HG02884 (cell line): Measurements from ENCODE around the gene MFGE8.

Experiments
- ATAC-seq: cut with Tn5 transposase; IDR thresholded peaks from one replicate; pipeline ENCODE4 v1.9.1; 2021; ENCODE audit warnings: mild to moderate bottlenecking, moderate library complexity; ENCODE audit not compliant: unreplicated experiment

MFGE8 gene

DNA sequence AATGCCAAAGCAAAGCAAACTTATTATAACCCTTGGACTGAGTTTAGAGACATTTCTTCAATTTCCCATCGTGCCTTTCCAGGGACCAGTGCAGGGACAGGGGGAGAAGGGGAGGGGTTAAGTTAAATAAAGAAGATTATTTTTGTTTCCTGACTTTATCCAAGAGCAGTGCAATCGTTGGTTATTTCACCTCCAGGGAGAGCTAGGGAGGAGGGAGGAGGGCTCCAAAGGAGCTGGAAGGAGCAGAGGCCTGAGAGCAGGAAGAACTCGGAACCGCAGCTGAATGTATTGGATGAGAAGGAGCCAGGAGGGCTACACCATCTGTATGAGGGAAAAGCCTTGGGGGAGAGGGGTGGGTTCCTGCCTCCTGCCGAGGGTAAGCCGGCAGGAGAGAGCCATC is 38.5 kb downstream of the MFGE8 start:
- no peak for ATAC-seq

DNA sequence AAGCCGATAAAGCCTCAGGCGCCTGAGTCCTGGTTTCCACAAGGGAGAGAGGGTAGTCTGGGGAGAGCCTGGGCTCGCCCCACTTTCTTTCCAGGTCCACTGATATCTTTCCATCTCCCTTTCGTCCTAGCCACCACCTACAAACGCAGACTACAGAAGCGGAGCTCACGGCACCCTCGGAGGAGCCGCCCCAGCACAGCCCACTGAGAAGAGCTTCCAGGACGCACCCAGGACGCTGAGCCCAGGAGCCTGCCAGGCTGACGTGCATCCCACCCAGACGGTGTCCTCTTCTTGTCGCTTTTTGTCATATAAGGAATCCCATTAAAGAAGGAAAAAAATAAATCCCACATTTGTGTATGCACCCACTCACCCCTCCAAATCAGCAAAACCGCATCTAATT is 38.9 kb downstream of the MFGE8 start:
- ATAC-seq = no peak

DNA sequence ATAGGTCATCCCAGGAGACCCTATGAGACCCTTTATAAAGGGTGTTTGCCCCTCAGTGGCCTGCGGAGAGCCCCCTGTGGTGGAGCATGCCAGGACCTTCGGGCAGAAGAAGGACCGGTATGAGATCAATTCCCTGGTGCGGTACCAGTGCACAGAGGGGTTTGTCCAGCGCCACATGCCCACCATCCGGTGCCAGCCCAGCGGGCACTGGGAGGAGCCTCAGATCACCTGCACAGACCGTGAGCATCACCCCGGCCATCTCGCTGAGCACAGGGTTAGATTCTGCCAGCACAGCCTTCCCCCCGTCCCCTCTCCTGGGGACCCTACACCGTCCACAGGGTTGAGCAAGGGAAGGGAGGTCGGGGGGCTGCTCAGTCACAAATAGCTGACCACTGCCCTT is 39.4 kb downstream of the MFGE8 start:
- ATAC-seq = no peak

DNA sequence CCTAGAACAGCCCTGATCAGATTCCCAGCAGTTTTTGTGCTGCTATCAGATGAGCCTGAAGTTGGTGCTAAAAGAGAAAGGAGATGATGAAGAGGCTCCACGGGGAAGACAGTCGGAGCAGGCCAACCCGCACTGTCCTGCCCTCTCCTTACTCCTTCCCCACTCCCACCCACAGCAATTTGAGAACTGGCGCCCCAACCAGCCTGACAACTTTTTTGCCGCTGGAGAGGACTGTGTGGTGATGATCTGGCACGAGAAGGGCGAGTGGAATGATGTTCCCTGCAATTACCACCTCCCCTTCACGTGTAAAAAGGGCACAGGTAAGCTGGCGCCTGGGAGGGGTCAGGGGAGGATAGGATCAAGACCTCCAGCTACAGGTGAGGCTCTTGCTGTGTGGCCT is 40.5 kb downstream of the MFGE8 start:
- ATAC-seq = no peak

DNA sequence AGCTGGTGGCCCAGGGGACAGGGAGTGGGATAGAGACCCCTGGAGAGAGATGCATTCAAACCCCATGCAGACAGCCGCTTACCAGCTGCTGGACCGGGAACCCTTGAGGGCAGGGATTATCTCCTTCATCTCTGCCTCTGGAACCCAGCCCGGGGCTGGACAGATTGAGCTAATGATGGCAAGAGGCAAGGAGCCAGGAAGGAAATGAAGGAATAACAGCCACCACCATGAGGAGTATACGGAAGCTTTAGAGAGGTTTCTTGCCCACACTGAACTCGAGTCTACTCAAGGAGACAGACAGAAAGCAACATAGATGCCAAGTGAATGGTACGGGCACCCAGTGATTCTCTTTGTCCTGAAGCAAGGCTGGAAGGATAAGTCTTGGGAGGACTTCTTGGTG is 41.1 kb downstream of the MFGE8 start:
- no peak for ATAC-seq

DNA sequence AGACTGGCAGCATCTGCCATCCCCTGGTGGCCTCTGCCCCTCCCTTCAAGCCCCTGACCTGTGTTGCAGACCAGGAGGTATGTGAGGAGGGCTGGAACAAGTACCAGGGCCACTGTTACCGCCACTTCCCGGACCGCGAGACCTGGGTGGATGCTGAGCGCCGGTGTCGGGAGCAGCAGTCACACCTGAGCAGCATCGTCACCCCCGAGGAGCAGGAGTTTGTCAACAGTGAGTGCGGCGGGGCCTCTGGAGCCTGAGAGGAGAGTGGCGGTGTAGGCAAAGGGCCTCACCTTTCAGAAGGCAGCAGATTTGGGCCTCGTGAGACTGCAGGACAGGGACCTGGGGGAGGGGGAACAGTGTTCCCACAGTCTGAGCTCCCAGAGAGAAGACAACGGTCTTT is 41.9 kb downstream of the MFGE8 start:
- no peak for ATAC-seq

DNA sequence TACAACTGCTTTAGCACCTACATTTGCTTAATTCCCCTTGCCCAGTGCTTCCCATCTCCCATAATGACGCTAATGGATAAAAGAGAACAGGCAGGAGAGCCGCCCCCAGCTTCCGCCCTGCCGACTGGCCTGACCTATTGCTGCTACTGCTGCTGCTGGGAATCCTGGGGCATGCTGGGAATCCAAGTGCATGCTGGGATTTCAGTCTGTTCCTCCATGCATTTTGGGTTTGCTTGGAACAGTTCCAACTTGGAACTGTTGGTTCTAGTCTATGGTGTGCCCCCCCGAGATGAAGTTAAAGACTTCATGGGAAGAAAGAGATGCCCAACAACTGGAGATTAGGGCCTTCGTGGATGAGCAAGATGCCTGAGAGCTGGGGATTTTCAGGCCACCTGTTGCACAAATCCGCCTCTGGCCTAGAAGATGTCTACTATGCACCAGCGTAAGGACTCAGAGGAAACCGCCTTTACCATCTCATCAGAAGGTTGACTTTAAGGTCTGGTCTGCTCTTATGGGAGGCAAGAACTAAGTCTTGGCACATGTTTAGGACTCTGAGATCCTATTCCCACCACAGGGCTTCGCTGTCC is 46.8 kb downstream of the MFGE8 start:
- ATAC-seq = no peak

DNA sequence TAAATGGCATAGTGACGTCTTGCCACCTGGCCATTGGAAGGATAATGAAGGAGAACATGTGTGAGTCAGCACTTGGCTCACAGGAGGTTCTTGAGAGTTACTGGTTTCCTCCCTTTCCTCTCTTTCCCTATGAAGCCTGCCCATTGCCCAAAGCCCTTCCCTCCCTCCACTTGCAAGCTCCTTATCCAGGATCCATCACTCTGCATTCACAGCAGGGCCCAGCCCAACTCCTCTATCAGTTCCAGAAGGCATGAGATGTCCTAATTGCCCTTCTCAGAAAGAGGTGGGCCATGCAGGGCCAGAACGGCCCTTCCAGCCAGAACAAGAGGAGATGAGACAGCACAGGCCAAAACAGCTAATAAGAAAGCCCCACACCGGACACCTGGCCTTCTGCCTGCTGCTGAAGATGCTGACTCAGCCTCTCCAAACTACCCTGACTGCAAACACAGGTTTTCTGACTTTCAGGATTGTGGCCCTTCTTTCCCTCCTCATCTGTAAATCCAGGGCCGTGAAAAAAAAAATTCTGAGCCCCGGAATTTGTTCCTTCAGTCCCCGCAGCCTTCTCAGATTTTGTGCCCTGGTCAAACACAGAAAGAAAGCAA is 47.6 kb downstream of the MFGE8 start:
- no peak for ATAC-seq

DNA sequence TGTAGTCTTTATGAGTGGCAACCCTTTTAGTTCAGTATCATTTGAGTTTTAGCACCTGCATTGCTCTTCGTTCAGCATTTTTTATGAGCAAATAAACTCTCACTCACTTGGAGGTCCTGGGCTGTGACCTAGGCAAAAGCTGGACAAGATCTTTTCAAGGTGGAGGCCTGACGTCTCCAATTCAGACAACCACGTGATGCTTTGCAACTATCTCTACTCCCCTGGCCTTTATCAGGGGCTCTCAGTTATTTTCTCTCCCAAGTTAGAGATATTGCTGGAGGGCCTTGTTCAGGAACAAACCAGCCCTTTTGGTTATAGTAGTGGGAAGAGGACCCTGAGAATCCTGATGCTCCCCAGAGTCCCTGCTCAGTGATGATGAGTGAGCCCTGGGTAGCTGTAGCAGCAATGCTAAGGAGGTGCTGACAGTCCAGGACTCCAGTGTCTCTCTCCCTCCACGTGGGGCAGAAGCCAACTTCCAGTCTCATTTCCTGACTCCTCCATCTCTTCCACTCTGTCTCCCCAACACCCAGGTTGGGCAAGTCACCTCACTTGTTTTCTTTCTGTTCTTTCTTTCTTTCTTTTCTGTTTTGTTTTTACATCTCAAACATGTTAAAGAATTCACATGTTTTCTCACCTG is 48.2 kb downstream of the MFGE8 start:
- no peak for ATAC-seq

DNA sequence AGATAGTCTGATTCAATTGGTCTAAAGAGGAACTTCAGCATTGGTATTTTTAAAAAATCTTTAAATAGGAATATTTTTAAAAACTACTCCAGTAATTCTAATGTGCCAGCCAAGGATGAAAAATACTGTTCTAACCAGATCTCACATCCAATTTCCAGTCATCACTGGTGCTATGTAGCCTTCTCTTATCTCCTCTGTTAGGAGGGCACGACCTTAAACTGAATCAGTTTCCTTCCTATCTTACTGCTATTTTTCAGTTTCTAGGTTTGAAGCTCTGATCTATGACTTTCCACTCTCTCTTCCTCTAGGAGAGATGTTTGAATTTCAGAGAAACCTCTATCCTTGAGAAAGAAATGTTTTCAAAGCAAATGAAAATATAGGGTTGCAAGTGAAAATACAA is 49.8 kb downstream of the MFGE8 start:
- ATAC-seq = no peak

DNA sequence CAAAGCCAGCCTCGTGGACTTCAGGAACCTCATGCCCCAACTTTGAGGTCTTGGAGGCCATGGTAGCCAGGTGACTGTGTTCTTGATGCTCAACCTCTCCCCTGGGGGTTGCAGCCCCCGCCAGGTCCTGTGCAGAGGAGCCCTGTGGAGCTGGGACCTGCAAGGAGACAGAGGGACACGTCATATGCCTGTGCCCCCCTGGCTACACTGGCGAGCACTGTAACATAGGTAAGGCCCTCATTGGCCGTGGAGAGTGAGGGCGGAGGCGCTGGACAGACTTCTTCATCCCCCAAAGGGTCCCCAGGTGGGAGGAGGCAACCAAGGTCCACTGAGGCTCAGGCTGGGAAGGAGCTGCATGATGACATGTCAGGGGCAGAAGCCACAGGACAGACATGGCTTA is 53.0 kb downstream of the MFGE8 start:
- ATAC-seq = no peak

DNA sequence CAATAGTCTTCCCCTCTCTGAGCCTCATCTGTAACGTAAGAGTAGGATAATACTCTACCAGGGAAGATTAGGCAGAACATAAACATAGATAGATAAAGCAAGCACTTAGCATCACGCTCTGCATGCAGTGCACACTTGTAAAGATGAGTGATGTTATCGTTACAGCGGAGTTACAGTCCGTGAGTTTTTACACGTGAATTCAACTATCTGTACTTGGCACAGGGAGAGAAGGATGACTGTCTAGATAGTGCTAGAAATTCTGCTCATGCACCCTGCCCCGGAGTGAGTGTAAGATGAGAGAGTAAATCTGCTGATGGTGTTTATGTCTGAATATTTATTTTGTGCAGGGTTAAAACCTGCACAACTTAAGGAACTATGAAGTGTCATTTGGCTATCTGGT is 53.6 kb downstream of the MFGE8 start:
- no peak for ATAC-seq

DNA sequence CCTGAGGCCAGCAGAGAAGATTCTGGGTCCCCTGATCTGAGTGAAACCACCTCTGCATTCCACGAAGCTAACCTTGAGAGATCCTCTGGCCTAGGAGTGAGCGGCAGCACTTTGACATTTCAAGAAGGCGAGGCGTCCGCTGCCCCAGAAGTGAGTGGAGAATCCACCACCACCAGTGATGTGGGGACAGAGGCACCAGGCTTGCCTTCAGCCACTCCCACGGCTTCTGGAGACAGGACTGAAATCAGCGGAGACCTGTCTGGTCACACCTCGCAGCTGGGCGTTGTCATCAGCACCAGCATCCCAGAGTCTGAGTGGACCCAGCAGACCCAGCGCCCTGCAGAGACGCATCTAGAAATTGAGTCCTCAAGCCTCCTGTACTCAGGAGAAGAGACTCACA is 54.2 kb downstream of the MFGE8 start:
- ATAC-seq = no peak

DNA sequence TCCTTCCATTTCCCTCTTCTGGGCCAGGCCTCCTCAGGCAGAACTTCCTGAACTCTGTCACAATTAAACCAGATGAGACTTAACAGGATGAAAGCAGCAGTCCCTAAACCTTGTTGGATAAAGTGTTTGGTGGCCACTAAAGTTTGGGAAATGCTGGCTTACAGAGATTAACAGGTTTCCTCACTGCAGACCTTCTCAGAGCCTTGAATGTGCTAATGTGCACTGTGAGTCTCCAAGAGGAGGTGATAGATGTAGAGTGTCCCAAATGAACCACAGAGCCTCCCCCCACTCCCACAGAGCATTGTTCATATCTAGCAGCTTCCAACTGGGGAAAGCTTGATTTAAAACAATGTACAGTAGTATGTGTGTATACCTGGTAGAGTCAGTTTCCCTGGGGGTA is 60.7 kb downstream of the MFGE8 start:
- ATAC-seq = no peak

DNA sequence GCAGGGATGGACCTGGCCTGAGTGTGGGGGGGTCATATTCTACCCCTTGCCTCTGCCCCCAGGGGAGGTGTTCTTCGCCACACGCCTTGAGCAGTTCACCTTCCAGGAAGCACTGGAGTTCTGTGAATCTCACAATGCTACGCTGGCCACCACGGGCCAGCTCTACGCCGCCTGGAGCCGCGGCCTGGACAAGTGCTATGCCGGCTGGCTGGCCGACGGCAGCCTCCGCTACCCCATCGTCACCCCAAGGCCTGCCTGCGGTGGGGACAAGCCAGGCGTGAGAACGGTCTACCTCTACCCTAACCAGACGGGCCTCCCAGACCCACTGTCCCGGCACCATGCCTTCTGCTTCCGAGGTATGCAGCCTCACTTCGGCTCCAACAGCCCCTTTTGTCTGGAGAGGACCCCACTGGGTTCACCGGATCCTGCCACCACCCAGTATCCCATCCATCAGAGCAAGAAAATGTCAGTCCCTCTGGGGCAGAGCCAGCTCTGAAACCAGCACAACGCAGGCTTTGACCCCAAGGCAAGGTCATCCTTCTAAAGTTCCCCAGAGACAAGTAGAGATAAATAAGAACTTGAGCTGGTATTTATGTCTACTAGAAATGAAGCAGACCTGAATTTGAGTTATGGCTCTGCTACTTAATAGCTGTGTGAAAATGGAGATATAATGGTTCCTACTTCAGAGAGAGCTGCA is 63.7 kb downstream of the MFGE8 start:
- no peak for ATAC-seq
